Thoracic aorta (tissue), 2 donors: ENCODE data around the gene RPL37. TPM values are rescaled to one million over a fixed set of nuclear protein-coding genes. Genes with fewer than 3 reads are reported as not detected.
"Not testable (repeated sequence)": the region's sequence is repeated elsewhere in the genome, so short reads cannot be mapped to it uniquely, and the experiment has no call there.

Source experiments
- ATAC-seq: fragments of 150-250 bp; one replicate; pipeline ENCODE4 v1.8.0; 2017; ENCODE audit warnings: low read depth; ENCODE audit not compliant: insufficient number of reproducible peaks, low FRiP score
- DNase-seq: peaks from one replicate; pipeline ENCODE4 v3.0.0-alpha.2; 2020; ENCODE audit warnings: low spot score
- H3K27ac ChIP-seq, 2 donors: fragments of 200-600 bp; sonication (generic); 1 replicate in 1 of 2; 2 replicates in 1 of 2; pipeline ENCODE4 v1.5.1; 2016; ENCODE audit warnings: mild to moderate bottlenecking in 2 of 2, moderate library complexity in 2 of 2
- H3K27me3 ChIP-seq: fragments of 200-600 bp; sonication (generic); replicated peaks from 2 replicates; pipeline ENCODE4 v1.6.0; 2016; ENCODE audit warnings: mild to moderate bottlenecking; ENCODE audit not compliant: insufficient read depth
- H3K36me3 ChIP-seq: fragments of 200-600 bp; sonication (generic); one replicate; pipeline ENCODE4 v1.5.1; 2016
- H3K4me1 ChIP-seq, 2 donors: fragments of 200-600 bp; sonication (generic); 1 replicate in 1 of 2; 2 replicates in 1 of 2; pipeline versions ENCODE4 v1.5.1 to v1.6.0; 2016; ENCODE audit warnings: low read depth in 2 of 2, mild to moderate bottlenecking in 1 of 2; ENCODE audit not compliant: control insufficient read depth in 1 of 2
- H3K4me3 ChIP-seq: fragments of 200-600 bp; sonication (generic); 2 replicates; pipeline ENCODE4 v1.5.1; 2016; ENCODE audit warnings: mild to moderate bottlenecking
- H3K9me3 ChIP-seq: fragments of 200-600 bp; sonication (generic); 2 replicates; pipeline ENCODE4 v1.5.1; 2016
- total RNA-seq, 2 donors: library from RNA; depleted of rRNA; stranded (reverse); fragments of >200 nt; gene quantifications; one replicate each; pipeline versions ENCODE4 v1.1.0 to v1.2.3, GENCODE V29; 2016
- TF ChIP-seq, protein P1 (sequence below): fragments of 200-600 bp; sonication (generic); IDR thresholded peaks from one replicate; pipeline ENCODE4 v1.5.1; 2019; ENCODE audit warnings: antibody characterized with exemption

The RPL37 gene
- total RNA-seq, 2 donors from 2014 or later, result 26.1 to 45.4 TPM

DNA sequence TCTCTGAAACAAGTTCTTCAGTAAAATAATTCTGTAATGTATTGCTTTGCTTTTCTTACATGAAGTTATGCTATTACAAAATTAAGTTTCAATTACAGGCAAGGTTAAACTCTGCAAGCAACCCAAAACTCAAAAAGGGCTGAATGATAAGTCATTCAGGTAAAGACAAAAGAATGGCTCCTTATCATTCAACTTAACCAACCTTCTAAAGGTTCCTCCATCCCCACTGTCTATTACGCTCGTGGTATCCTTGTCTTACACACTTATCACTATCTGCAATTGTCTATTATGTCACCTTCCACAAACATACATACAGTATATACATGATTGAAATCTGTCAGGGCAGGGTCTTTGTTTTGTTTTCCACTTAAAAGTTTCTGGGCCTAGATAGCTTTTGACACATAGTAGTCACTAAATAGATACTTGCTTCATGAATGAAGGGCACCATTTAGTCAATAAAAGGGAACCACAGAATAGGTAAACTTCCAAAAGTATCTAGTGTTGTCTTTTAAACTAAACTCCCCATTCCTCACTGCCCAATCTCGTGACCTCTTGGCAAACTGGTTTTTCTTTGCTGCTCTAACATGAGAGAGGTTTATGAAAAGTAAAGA is 6.9 kb downstream of the RPL37 start:
- Histone ChIP-seq H3K9me3 (no peaks in the 10 kb centered on the region), H3K27me3 (no peaks in the 10 kb centered on the region), H3K27ac (no peak overlapping the region), H3K4me1 (peaks cover 0 to 2% of the 10 kb centered on the region in 2 donors), H3K4me3 (no peak overlapping the region), H3K36me3 (peaks cover 38% of the 10 kb centered on the region)
- TF ChIP-seq, protein P1, sequence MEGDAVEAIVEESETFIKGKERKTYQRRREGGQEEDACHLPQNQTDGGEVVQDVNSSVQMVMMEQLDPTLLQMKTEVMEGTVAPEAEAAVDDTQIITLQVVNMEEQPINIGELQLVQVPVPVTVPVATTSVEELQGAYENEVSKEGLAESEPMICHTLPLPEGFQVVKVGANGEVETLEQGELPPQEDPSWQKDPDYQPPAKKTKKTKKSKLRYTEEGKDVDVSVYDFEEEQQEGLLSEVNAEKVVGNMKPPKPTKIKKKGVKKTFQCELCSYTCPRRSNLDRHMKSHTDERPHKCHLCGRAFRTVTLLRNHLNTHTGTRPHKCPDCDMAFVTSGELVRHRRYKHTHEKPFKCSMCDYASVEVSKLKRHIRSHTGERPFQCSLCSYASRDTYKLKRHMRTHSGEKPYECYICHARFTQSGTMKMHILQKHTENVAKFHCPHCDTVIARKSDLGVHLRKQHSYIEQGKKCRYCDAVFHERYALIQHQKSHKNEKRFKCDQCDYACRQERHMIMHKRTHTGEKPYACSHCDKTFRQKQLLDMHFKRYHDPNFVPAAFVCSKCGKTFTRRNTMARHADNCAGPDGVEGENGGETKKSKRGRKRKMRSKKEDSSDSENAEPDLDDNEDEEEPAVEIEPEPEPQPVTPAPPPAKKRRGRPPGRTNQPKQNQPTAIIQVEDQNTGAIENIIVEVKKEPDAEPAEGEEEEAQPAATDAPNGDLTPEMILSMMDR, result no peak
- DNase-seq, result no peak
- ATAC-seq, result no peak

DNA sequence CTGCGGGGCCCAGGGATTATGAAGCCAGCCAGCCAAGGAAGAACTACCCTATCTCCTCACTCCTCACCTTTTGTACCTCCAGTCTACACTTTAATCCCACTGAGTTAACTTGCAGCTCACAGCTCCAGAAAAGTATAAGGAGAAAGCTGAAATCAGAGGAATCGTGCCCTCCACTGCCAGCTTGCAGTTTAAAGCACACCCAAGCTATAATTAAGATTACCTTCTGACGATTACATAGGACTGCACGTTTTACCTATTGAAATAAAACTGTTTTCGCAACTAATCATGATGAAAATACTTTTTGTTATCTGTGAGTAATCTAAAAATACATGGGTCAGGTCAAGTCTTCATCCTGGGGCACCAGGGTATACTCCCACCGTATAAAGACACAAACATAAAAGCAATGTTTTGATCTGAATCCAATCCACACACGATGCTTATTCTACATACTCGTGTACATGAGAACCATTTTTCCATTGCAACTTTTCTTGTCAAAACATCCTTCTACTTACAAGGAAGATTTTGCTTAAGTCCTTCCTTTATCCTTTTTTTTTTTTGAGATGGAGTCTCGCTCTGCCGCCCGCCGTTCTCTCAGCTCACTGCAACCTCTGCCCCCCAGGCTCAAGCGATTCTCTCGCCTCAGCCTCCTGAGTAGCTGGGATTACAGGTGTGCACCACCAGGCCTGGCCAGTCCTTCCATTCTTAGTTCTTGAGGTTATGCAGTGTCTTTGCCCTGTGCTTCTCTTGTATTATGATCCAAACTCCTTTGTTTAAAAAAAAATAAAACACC is 7.6 kb downstream of the RPL37 start:
- Histone ChIP-seq H3K4me3 (no peak overlapping the region), H3K36me3 (peaks cover 33% of the 10 kb centered on the region), H3K27ac (no peak overlapping the region), H3K27me3 (no peaks in the 10 kb centered on the region), H3K9me3 (no peaks in the 10 kb centered on the region), H3K4me1 (no peaks in the 10 kb centered on the region)
- no peak for ATAC-seq
- DNase-seq, result no peak
- TF ChIP-seq, protein P1, result no peak

DNA sequence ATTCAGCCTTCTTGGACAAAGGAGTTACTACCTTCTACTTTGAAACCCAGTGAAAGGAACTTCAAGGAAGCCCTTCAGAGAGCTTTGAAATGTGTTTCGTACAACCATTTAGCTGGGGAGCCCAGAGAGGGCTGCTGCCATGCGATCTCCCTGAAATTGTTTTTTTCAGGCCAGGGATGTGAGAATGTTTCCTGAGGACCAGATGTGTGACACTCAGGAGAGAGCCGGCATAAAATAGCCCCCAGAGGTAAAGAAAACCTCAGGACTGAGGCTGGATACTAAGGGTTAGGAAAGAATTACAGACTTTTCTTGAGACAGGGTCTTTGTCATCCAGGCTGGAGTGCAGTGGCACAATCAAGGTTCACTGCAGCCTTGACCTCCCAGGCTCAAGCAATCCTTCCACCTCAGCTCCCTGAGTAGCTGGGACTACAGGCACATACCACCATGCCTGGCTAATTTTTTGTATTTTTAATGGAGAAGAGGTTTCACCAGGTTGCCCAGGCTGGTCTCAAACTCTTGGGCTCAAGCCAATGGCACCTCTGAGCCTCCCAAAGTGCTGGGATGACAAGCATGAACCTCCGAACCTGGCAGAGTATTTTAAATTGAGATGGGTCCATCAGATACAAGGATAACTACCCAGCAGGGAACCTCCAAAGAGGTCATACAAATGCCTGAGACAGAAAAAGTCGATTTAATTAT is 8.4 kb downstream of the RPL37 start:
- TF ChIP-seq, protein P1, result no peak
- DNase-seq (no peak), ATAC-seq (no peak)
- Histone ChIP-seq H3K27ac (no peak overlapping the region), H3K4me3 (no peak overlapping the region), H3K36me3 (peaks cover 27% of the 10 kb centered on the region), H3K9me3 (no peaks in the 10 kb centered on the region), H3K27me3 (no peaks in the 10 kb centered on the region), H3K4me1 (no peaks in the 10 kb centered on the region)

DNA sequence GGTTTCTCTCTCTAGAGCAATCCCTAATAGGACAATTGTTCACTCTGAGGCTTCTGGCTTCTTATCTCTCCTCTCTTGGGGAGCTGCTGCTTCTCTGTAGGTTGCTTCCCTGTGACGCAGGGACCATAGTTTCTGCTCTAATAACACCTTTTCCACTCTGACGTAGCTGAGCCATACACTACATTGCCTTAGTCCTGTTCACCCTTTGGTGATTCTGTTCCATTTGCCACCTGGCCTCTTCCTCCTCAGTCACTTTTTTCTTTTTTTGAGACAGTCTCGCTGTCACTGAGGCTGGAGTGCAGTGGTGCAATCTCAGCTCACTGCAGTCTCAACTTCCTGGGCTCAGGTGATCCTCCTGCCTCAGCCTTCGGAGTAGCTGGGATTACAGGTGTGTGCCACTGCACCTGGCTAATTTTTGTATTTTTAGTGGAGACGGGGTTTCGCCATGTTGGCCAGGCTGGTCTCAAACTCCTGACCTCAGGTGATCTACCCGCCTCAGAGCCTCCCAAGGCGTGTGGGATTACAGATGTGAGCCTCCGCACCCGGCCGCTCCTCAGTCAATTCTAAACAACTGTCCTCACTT is 9.5 kb downstream of the RPL37 start:
- not testable (repeated sequence) for H3K4me3 ChIP-seq, DNase-seq, H3K4me1 ChIP-seq, ATAC-seq, H3K9me3 ChIP-seq, H3K27ac ChIP-seq, H3K27me3 ChIP-seq
- H3K36me3 ChIP-seq, result peaks cover 16% of the 10 kb centered on the region

DNA sequence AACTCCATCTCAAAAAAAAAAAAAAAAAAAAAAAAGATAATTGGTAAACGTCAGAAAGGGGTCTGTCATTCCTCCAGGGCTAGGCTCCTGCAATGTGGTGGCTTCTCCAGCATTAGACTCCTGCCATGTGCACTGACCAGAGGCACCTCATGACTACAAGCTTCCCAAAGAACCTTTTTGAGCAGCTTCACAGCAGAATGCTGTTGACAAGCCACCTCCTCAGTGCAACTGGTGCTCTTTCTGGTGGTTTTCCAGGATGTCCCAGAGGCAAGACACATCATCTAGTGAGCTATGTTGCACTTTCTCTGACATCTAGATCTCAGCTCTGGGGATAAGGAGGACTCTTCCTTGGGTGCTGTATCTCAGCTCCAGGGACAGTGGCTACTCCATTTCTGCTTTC is 11.6 kb downstream of the RPL37 start:
- no peak for ATAC-seq

More for the DNA sequence above, 11.6 kb downstream of the RPL37 start:
- H3K27me3 ChIP-seq, result no peaks in the 10 kb centered on the region
- H3K4me3 ChIP-seq, result no peak overlapping the region
- TF ChIP-seq, protein P1, result no peak
- H3K4me1 ChIP-seq, result no peaks in the 10 kb centered on the region
- DNase-seq, result no peak
- no peak overlapping the region for H3K27ac ChIP-seq
- peaks cover 6% of the 10 kb centered on the region for H3K36me3 ChIP-seq
- no peaks in the 10 kb centered on the region for H3K9me3 ChIP-seq
